ENCODE data around the gene ARPC4. TPM values are rescaled to one million over a fixed set of nuclear protein-coding genes. Genes with fewer than 3 reads are reported as not detected.
"Not testable (repeated sequence)": the region's sequence is repeated elsewhere in the genome, so short reads cannot be mapped to it uniquely, and the experiment has no call there.

ARPC4 gene
- total RNA-seq, 1 donor: 198 TPM

DNA sequence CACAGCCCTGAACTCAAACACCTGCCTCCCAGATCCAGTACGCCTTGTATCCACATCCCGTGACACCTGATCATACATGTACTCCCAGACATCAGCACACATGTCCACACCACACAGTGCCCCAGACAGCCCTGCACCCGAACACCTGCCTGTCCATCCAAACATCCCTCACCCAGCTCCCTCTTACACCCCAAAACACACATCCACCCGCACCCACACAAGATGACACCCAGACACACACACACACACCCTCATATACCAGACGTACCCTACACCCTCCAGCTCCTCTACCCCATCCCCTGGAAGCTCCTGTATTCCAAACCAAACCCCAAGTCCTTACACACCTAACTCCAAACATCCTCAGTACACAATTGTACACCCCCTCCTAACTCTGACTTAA lies 23.9 kb upstream of the ARPC4 start:
- H3K4me3 ChIP-seq (ENCODE audit: low read depth, low read length): peak overlapping the region; percentile 76
- TF ChIP-seq, protein P1, sequence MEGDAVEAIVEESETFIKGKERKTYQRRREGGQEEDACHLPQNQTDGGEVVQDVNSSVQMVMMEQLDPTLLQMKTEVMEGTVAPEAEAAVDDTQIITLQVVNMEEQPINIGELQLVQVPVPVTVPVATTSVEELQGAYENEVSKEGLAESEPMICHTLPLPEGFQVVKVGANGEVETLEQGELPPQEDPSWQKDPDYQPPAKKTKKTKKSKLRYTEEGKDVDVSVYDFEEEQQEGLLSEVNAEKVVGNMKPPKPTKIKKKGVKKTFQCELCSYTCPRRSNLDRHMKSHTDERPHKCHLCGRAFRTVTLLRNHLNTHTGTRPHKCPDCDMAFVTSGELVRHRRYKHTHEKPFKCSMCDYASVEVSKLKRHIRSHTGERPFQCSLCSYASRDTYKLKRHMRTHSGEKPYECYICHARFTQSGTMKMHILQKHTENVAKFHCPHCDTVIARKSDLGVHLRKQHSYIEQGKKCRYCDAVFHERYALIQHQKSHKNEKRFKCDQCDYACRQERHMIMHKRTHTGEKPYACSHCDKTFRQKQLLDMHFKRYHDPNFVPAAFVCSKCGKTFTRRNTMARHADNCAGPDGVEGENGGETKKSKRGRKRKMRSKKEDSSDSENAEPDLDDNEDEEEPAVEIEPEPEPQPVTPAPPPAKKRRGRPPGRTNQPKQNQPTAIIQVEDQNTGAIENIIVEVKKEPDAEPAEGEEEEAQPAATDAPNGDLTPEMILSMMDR (IDR thresholded peaks at IDR 0.05; ENCODE audit: insufficient read depth, low read length): no peak
- DNase-seq (ENCODE audit: low read depth): no peak

DNA sequence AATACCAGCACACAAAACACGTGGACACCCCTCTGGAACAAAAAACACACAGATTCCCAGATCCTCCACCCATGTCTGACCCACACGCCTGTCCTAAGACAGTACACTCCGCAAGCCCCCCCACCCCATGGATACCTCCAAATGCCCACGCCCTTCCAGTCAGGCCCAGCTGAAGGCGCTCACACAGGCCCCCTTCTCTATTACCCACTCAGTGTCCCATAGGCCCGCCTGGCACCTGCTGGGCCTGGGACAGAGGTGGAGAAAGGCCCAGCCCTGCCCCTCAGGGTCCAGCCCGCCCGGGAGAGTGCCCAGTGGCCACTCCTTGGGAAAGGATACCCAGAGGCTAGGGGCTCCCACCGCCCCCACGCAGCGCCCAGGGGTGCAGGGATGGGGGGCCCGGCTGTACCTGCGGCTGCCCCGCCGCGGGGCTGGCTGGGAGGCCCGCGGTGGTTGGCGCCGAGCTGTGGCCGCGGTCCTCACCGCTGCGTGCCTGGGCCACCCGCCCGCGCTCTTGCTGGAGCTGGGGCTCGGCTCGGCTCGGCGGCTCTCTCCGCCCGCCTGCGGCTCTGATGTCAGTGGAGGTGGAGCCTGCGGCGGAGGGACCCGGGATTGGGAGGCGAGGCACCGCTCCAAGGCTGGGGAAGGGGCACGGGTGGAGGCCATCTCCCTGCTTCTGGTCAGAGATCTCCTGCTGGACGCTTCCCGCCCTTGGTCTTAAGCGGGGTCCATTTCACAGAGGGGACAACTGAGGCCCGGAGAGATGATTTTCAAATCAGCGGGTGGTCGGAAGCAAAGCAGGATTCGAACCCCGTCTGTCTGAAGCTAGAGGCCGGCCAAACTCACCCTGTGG lies 23.2 kb upstream of the ARPC4 start, which contains the start of gene CAMK1:
TSS of gene CAMK1 (minus strand) at position 522 of the 850 bp plus-strand sequence. CDS start 2,198 bp downstream, outside the sequence.
- DNase-seq (ENCODE audit: low read depth): peak; percentile 50
- H3K4me3 ChIP-seq (ENCODE audit: low read depth, low read length): peak within 1 kb of the TSS; percentile 76
- TF ChIP-seq, protein P1 (IDR thresholded peaks at IDR 0.05; ENCODE audit: insufficient read depth, low read length): no peak

DNA sequence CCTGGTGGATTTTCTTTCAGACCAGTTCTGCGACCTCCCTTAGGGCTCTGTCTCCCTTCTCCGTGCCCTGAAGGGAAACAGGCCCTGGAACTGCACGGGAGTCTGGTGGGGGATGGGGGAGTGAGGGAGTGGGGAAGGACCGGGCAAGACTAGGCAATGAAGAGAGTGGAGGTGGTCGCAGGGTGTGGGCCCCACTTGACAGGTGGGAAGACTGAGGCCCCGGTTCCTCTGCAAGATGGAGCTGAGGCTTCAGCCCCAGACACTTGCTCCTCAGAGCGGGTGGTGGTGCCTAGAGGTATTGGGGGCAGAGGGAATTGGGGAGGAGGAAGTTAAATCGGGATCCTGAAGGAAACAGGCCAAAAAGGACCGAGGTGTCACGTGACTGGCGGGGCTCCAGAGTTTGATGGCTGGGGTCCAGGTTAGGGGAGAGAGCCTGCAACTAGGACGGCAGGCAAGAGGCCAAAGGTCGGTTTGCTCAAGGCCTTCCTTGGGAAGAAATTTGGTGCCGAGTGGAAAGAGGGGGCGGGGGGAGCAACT lies 22.5 kb upstream of the ARPC4 start:
- TF ChIP-seq, protein P1 (IDR thresholded peaks at IDR 0.05; ENCODE audit: insufficient read depth, low read length): no peak
- H3K4me3 ChIP-seq (ENCODE audit: low read depth, low read length): peak overlapping the region; percentile 76
- peak; percentile 69 for DNase-seq (ENCODE audit: low read depth)

DNA sequence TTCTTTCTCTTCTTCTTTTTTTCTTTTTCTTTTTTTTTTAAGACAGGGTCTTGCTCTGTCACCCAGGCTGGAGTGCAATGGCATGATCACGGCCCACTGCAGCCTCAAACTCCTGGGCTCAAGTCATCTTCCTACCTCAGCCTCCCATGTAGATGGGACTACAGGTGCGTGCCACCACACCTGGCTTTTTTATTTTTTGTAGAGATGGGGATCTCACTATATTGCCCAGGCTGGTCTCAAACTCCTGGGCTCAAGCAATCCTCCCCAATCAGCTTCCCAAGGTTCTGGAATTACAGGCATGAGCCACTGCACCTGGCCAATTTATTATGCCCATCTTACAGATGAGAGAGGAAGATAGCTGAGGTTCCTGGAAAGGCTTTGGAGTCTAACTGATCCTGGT lies 21.9 kb upstream of the ARPC4 start:
- H3K4me3 ChIP-seq (ENCODE audit: low read depth, low read length); DNase-seq (ENCODE audit: low read depth): not testable (repeated sequence)

DNA sequence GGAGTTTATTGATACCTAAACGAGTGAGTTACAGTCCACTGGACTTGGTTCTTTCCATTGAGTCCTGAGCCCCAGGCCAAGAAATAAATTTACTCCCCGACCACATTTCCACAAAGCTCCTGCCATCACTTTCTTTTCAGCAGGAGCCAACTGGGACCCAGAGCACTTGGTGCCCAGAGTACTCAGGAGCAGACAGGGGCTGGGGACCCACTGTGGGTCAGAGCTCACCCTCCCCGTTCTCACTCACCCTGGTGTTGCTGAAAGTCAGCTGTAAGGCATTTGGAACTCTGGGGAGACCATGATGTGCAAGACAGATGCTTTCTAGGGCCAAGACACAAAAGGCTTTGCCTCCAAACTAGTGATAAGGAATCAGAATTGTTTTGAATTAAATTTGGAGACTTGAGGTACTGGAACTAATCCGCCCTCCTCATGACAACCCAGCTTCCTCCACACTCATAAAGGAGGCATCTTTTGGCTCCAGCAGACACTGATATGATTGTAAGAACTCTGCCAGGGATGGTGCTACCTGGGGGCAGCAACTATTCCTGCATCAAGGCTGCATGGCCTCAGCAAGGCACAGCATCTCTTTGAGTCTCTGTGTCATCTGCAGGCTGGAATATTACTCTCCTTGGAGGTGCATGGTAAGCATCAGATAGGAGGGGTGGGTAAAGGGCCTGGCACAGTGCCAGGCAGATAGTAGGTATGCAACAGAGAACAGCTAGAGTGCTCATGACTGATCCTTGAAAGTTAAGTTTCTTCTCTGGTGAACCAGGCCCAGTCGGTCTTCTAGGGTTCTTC lies 15.8 kb upstream of the ARPC4 start:
- TF ChIP-seq, protein P1 (IDR thresholded peaks at IDR 0.05; ENCODE audit: insufficient read depth, low read length): no peak
- no peak for DNase-seq (ENCODE audit: low read depth)
- no peak overlapping the region for H3K4me3 ChIP-seq (ENCODE audit: low read depth, low read length)

DNA sequence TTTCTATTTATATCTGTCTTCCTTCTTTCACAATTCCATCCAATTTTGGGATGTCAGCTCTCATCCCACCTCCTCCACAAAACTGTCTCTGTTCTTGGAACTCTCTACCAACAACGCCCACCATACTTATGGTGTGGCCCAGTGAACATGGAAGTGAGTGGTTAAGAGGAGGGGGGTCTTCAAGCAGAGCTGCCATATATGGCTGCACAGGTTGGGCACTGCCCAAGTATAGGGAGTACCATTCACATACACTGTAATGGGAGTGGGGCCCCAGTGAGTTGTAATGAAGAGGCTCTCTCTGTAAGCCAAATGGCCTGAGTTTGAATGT lies 15.2 kb upstream of the ARPC4 start:
- TF ChIP-seq, protein P1 (IDR thresholded peaks at IDR 0.05; ENCODE audit: insufficient read depth, low read length): no peak
- H3K4me3 ChIP-seq (ENCODE audit: low read depth, low read length): no peak overlapping the region
- no peak for DNase-seq (ENCODE audit: low read depth)
